HS-27A (cell line): ENCODE results near the gene PHF8.

ENCODE experiments used
- DNase-seq: peaks from one replicate; pipeline ENCODE4 v3.0.0-alpha.2; 2012; ENCODE audit warnings: low read depth, missing footprints

Gene PHF8

DNA sequence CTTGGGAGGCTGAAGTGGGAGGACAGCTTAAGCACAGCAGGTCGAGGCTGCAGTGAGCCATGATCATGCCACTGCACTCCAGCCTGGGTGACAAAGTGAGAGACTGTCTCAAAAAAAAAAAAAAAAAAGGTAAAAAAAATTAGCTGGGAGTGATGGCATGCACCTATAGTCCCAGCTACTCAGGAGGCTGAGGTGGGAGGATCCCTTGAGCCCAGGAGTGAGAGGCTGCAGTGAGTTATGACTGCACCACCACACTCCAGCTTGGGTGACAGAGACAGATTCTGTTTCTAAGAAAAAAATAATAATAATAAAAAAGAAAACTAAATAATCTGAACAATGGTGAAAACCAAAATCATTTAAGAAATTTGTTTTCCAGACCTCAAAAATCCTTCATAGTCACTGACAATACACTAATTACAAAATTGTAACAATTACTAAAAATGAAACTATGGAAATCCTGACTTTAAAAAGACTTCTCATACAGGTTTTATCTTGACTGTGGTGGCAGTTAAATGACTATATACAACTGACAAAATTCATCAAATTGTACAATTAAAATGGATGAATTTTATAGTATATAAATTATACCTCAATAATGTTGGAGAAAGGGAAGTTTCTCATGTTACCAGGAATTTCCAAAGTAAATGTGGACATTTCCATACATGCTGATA, 31.3 kb downstream of the PHF8 start:
- DNase-seq = no peak

DNA sequence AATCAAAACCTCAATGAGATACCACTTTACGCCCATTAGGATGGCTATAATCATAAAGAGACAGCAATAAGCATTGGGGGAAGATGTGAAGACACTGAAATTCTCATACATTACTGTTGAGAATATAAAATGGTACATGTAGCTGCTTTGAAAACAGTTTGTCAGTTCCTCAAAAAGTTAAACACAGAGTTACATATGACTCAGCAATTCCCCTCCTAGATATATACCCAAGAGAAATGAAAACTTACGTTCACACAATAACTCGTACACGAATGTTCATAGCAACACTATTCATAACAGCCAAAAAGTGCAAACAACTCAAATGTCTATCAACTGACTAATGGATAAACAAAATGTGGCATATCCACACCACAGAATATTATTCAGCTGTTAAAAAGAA, 36.6 kb downstream of the PHF8 start:
- no peak for DNase-seq

DNA sequence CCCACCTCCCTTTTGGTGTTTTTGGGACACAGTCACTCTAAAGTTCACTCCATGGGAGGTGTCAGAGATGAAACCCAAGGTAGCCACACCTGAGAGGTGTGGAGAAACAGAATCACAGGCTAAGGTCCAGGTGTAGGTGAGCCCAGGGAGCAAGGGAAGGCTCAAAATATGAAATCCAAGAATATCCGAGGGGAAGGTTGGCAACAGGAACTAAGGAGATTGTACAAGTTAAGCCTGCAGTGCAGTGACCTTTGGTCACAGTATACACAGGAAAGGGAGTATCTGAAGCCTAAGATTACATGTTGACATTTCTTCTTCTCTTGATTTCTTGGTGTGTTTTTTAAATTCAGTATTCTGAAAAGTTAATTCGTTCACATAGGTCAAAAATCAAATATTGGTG, 46.5 kb downstream of the PHF8 start:
- DNase-seq = no peak

DNA sequence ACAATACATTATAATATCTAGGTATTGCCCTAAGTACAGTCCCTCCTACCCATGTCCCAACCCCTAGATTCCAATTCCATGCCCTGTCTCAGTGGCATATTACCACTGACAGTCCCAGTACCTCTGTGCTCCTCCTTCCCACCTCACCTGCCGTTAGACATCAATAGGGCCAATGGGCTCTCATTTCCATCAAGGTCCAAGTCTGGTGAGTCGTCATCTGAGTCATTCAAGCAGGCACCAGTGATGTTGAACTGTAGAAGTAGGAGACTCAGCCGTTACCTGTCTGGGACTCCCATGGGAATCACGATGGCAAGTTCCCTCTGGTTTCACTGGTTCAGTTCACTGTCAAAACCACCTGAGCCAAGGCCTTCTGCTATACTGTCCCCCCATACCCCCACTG, 51.7 kb downstream of the PHF8 start:
- DNase-seq = no peak

DNA sequence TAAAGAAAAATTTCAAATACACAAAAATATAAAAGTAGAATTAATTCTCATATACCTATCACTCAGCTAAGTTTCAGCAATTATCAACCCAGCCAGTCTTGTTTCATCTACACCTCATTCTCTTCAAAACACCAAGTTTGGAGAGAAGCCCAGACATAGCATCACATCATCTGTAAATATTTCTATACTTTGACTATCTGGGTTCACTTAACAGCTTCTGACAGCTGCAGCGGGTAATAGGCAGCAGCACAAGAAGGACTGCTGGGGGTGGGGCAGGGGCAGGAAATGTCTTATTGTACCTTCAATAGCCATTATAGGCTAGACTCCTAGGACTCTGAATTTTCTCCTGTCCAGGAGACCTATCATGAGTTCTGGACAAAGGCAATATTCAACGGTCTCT, 54.1 kb downstream of the PHF8 start:
- DNase-seq = no peak

DNA sequence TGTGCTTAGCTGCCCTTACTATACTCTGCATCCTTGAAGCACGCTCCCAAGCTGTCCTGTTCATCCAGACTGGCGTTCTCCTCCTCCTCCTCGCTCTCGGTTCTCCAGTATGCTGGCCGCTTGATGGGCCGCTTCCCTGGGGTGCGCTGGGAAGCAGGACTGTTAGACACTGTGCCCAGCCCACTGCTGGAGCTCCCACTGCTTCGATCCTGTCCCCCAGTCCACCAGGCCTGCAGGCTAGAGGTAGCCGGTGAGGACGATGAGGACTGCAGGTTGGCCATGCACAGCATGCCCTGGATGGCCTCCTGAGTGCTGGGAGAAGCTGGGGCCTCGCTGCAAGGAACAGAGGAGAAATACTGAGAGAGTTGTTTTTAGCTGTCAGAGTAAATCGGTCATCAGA, 59.4 kb downstream of the PHF8 start:
- no peak for DNase-seq

DNA sequence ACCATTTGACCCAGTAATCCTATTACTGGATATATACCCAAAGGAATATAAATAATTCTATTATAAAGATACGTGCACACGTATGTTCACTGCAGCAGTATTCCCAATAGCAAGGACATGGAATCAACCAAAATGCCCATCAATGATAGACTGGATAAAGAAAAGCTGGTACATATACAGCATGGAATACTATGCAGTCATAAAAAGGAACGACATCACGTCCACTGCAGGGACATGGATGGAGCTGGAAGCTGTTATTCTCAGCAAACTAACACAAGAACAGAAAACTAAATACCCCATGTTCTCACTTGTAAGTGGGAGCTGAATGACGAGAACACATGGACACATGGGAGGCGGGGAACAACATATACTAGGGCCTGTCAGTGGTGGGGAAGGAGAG, 69.7 kb downstream of the PHF8 start:
- no peak for DNase-seq

DNA sequence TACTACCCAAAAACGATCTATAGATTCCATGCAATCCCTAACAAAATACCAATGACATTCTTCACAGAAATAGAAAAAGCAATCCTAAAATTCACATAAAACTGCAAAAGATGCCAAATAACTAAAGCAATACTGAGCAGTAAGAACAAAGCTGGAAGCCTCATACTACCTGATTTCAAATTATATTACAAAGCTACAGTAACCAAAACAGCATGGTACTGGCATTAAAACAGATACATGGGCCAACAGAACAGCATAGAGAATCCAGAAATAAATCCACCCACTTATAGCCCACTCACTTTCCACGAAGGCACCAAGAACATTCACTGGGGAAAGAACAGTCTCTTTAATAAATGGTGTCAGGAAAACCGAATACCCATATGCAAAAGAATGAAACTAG, 74.7 kb downstream of the PHF8 start:
- no peak for DNase-seq

DNA sequence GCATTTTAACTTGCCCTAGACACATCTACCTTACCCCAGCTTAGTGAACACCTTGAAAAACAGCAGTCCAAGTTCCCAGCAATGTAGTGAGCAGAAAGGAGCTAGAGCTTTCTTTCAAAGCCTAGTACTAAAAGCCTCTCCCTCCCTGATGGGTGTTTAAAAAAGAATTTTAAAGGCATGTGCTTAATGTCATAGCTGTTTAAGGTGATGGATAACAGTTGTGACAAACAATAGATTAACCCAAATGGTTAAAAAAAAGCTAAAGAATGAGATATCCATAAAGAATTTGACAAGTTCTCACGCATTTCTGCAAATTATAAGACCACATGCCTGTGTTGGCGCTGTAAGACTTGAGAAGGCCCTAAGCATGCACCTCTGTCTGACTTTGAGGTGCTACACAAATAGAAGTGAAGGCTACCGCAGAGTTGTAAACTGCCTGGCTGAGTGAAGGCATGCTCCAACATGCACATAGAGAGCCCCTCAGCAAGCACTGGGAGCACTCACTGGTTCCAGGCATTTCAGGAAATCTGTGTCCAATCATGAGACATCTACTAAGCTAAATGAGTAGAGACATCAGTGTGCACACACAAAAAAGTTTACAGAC, 94.0 kb downstream of the PHF8 start:
- DNase-seq = no peak

DNA sequence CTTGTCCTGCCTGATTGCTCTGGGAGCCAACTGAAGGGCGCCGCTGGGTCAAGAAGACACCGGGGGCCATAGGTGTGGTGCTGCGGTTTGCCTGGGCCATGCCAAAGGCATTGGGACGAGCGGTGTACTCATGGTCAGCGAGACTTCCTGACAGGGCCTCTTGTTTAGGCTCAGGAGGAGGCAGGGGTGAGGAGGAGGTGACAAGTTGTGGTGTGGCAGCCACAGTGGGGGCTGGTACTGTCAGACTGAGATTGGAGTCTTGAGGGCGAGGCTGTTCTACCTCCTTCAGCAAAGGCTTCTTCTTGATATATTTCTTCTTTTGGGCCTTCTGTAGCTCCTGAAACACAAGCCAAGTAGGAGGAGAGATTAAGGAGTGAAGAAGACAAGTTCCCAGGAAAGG, 104.1 kb downstream of the PHF8 start:
- DNase-seq = no peak

DNA sequence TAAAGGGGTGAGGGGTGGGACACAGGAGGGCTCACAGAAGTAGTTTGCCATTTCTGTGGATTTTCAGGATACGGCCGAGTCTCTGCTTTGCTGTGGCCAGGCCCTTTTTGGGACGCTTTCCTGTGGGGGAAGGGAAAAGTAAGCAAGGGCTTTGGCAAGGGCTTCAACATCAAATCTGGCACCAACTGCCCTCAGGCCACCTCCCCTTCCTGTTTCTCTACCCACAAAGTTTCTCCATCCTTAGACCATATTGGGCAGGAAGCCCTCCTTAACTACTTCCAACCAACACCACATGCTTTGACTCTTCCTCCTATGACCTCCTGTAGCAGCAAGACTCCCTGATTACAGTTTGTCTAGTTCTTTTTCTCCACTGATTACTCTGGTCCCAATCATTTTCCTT, 105.1 kb downstream of the PHF8 start:
- DNase-seq = no peak

DNA sequence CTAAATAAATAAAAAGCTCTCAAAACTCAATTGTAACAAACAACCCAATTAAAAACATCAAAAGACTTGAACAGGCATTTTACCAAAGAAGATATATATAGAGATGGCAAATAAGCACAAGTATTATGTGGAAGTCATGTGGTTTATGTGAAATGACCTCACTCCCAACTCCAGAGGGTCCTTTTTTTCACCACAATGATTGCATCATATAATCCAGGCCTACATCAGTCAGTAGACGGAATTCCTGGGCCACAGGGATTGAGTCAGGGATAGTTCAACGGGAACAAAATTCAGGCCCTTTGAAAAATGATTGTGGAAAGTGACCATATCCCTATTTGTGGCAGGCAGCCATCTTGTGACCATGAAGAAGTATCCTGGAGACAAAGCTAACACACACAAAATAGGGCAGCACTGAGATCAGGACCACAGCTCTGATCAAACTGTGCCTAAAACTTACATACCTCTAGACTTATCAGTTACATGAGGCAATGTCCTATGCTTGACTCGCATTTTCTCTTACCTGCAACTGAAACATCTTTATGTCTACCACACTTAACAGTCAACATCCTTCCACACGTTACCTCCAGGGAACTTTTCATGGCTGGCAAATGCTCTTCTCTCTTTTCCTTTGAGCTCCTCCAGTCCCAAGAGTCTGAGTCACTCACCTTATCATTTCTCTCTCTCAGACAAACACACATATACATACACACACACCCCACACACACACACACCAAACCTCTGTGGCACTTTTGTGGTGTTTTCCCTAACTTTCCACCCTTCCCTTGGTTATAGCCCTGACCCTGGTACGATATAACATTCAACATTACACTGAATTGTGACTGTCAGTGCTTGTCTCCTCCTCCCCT, 113.5 kb downstream of the PHF8 start:
- no peak for DNase-seq

DNA sequence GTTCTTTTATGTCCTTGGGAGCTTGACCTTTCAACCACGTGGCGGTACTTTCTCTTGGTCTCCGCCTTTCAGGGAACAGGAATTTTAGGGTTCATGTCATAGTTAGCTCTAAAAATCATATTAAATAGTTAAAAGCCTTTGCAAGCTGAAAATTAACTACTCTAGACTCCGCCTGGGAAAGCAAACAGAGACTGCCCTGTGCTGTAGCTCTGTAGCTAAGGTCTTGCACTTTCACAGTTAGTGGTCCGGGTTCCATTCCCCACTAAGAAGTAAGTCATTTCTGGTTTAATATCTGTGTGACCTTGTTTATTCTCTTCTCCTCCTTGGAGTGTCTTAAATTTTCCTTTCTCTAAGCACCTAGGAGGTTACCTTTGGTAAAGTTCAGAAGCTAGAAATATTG, 118.2 kb downstream of the PHF8 start:
- DNase-seq = no peak

DNA sequence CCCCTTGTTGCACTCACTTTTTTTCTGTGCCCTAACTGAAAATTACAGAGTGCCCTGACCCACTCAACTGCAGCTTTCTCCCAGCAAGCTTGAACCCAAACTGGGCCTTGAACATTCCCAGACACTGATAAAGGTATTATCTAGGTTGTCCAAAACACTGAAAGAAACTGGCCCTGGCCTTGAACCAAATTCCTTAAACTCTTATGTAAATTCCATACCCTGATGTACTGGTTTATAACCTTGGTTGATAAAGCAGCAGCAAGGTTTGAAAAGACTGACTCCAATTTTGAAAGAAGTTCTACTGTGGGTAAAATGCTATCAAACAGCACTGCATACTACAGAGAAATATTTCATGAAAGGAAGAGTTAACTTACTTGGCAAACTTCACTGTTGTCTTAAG, 125.6 kb downstream of the PHF8 start:
- DNase-seq = no peak

DNA sequence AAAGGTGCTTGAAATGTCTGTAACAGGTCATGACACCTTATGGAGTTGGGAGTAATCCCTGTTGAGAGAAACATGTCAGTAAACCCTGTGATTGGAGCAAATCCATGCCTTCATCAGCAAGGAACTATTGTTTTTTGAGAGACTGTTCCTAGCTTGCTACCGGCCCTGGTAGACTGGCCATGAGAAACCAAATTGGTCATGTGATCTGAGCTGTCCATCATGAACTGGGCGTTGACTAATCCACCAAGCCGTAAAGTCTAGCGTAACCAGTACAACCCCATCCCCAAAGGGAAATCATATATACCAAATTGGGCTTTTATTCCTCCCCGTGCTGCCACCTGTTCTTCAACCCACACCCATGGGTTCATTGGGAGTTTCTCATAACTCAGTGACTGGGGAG, 143.7 kb downstream of the PHF8 start:
- no peak for DNase-seq

DNA sequence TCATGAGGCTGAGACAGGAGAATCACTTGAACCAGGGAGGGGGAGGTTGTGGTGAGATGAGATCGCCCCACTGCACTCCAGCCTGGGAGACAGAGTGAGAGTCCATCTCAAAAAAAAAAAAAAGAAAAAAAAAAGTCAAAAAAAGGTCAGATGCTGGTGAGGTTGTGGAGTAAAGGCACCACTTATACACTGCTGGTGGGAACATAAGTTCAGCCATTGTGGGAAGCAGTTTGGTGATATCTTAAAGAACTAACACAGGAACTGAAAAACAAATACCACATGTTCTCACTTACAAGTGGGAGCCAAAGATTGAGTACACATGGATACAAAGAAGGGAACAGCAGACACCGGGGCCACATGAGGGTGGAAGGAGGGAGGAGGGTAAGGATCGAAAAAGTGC, 149.0 kb downstream of the PHF8 start:
- DNase-seq = no peak
